ENCODE data around the gene FTH1. TPM values are rescaled to one million over a fixed set of nuclear protein-coding genes. Genes with fewer than 3 reads are reported as not detected.
"Not testable (repeated sequence)": the region's sequence is repeated elsewhere in the genome, so short reads cannot be mapped to it uniquely, and the experiment has no call there.

Gene FTH1
- total RNA-seq, 1 donor from 2014 or later: 3,020 TPM

DNA sequence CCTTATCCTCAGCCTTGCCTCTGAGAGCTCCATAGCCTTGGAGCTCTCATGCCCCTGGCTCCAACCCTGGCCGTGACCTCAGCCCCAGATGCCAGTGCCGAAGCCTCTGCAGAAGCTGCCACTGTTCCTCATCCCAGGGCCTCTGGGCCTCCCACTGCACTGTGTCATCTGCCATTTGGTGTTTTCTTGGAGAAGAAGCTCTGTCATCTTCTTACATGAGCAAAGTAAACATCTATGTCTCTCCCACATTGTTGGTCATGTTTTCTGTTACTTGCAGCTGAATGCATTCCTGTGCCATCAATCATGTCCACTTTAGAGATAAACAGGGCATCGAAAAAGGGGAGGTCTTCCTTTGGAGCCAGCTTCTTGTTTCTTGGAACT is 45.0 kb upstream of the FTH1 start:
- H3K4me3 Mint-ChIP-seq (ENCODE audit: unreplicated experiment): no peak overlapping the region
- H3K9me3 Mint-ChIP-seq (ENCODE audit: unreplicated experiment): no peaks in the 10 kb centered on the region
- no peak for DNase-seq (ENCODE audit: extremely low spot score, unreplicated experiment)

DNA sequence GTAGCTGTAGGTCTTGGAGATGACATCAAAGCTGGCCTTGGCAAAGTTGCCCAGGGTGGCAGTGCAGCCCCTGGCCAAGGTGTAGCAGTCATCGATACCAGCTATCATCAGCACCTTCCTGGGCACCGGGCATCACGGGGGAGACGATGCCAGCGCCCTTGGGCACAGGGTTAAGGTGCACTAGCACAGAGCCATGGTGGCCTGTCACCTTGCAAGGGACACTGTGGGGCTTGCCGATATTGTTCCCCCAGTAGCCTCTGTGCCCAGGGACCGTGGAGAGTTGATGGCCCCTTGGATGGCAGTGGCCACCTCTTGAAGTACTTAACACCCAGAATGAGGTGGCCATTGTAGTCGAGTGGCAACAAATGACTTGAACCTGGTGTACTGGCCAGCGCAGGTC is 44.4 kb upstream of the FTH1 start:
- H3K4me1 Mint-ChIP-seq (ENCODE audit: unreplicated experiment): peaks cover 21% of the 10 kb centered on the region
- no peak for DNase-seq (ENCODE audit: extremely low spot score, unreplicated experiment)
- H3K27ac Mint-ChIP-seq (ENCODE audit: unreplicated experiment): no peak overlapping the region
- no peaks in the 10 kb centered on the region for H3K27me3 Mint-ChIP-seq (ENCODE audit: unreplicated experiment)
- H3K36me3 Mint-ChIP-seq (ENCODE audit: unreplicated experiment): no peaks in the 10 kb centered on the region
- H3K4me3 Mint-ChIP-seq (ENCODE audit: unreplicated experiment): no peak overlapping the region
- no peaks in the 10 kb centered on the region for H3K9me3 Mint-ChIP-seq (ENCODE audit: unreplicated experiment)
- TF ChIP-seq, protein P1, sequence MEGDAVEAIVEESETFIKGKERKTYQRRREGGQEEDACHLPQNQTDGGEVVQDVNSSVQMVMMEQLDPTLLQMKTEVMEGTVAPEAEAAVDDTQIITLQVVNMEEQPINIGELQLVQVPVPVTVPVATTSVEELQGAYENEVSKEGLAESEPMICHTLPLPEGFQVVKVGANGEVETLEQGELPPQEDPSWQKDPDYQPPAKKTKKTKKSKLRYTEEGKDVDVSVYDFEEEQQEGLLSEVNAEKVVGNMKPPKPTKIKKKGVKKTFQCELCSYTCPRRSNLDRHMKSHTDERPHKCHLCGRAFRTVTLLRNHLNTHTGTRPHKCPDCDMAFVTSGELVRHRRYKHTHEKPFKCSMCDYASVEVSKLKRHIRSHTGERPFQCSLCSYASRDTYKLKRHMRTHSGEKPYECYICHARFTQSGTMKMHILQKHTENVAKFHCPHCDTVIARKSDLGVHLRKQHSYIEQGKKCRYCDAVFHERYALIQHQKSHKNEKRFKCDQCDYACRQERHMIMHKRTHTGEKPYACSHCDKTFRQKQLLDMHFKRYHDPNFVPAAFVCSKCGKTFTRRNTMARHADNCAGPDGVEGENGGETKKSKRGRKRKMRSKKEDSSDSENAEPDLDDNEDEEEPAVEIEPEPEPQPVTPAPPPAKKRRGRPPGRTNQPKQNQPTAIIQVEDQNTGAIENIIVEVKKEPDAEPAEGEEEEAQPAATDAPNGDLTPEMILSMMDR (IDR thresholded peaks at IDR 0.05): no peak

More for the DNA sequence above, 45.0 kb upstream of the FTH1 start:
- H3K36me3 Mint-ChIP-seq (ENCODE audit: unreplicated experiment): no peaks in the 10 kb centered on the region
- no peaks in the 10 kb centered on the region for H3K27me3 Mint-ChIP-seq (ENCODE audit: unreplicated experiment)
- no peak overlapping the region for H3K27ac Mint-ChIP-seq (ENCODE audit: unreplicated experiment)
- TF ChIP-seq, protein P1 (IDR thresholded peaks at IDR 0.05): no peak
- peaks cover 24% of the 10 kb centered on the region for H3K4me1 Mint-ChIP-seq (ENCODE audit: unreplicated experiment)

GRCh38 chr11:62010935-62011528 is 43.6 kb upstream of the FTH1 start:
- TF ChIP-seq, protein P1 (IDR thresholded peaks at IDR 0.05): no peak
- H3K27ac Mint-ChIP-seq (ENCODE audit: unreplicated experiment): no peak overlapping the region
- no peak for DNase-seq (ENCODE audit: extremely low spot score, unreplicated experiment)
- no peaks in the 10 kb centered on the region for H3K27me3 Mint-ChIP-seq (ENCODE audit: unreplicated experiment)
- no peaks in the 10 kb centered on the region for H3K36me3 Mint-ChIP-seq (ENCODE audit: unreplicated experiment)
- H3K4me3 Mint-ChIP-seq (ENCODE audit: unreplicated experiment): no peak overlapping the region
- no peaks in the 10 kb centered on the region for H3K9me3 Mint-ChIP-seq (ENCODE audit: unreplicated experiment)
- peaks cover 18% of the 10 kb centered on the region for H3K4me1 Mint-ChIP-seq (ENCODE audit: unreplicated experiment)

DNA sequence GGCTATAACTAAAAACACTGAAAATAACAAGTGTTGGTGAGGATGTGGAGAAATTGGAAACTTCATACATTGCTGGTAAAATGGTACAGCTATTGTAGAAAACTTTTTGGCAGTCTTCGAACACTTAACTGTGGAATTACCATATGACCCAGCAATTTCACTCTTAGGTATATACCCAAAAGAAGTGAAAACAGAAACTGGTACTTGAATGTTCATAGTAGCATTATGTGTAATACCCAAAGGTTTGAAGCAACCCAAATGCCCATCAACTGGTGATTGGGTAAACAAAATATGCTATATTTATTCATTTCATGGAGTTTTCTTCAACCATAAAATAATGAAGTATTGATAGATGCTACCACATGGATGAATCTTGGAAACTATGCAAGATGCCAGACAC is 40.8 kb upstream of the FTH1 start:
- H3K27me3 Mint-ChIP-seq (ENCODE audit: unreplicated experiment): no peaks in the 10 kb centered on the region
- no peaks in the 10 kb centered on the region for H3K9me3 Mint-ChIP-seq (ENCODE audit: unreplicated experiment)
- DNase-seq (ENCODE audit: extremely low spot score, unreplicated experiment): no peak

GRCh38 chr11:62004473-62004872 is 37.0 kb upstream of the FTH1 start:
- no peak for DNase-seq (ENCODE audit: extremely low spot score, unreplicated experiment)
- no peak overlapping the region for H3K4me3 Mint-ChIP-seq (ENCODE audit: unreplicated experiment)
- no peaks in the 10 kb centered on the region for H3K27me3 Mint-ChIP-seq (ENCODE audit: unreplicated experiment)
- peak overlapping the region; percentile 77 for H3K27ac Mint-ChIP-seq (ENCODE audit: unreplicated experiment)
- peaks cover 1% of the 10 kb centered on the region for H3K9me3 Mint-ChIP-seq (ENCODE audit: unreplicated experiment)
- TF ChIP-seq, protein P1 (IDR thresholded peaks at IDR 0.05): no peak
- H3K4me1 Mint-ChIP-seq (ENCODE audit: unreplicated experiment): peaks cover 14% of the 10 kb centered on the region
- peaks cover 1% of the 10 kb centered on the region for H3K36me3 Mint-ChIP-seq (ENCODE audit: unreplicated experiment)

More for the DNA sequence above, 40.8 kb upstream of the FTH1 start:
- TF ChIP-seq, protein P1 (IDR thresholded peaks at IDR 0.05): no peak
- Mint-ChIP-seq H3K4me1 (ENCODE audit: unreplicated experiment) (peaks cover 24% of the 10 kb centered on the region), H3K4me3 (ENCODE audit: unreplicated experiment) (no peak overlapping the region), H3K27ac (ENCODE audit: unreplicated experiment) (no peak overlapping the region), H3K36me3 (ENCODE audit: unreplicated experiment) (no peaks in the 10 kb centered on the region)

DNA sequence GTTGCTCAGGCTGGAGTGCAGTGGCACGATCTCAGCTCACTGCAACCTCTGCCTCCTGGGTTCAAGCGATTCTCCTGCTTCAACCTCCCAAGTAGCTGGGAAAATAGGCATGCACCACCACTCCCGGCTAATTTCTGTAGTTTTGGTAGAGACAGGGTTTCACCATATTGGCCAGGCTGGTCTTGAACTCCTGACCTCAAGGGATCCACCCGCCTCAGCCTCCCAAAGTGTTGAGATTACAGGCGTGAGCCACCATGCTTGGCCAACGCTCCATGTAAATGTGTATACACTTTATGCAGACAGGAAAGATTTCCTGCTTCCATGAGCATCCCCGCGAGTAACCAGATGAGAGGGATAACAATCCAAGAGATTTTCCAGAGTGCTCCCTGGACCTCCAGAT is 34.8 kb upstream of the FTH1 start:
- not testable (repeated sequence) for H3K27ac Mint-ChIP-seq (ENCODE audit: unreplicated experiment); H3K4me3 Mint-ChIP-seq (ENCODE audit: unreplicated experiment); H3K36me3 Mint-ChIP-seq (ENCODE audit: unreplicated experiment); H3K27me3 Mint-ChIP-seq (ENCODE audit: unreplicated experiment); H3K9me3 Mint-ChIP-seq (ENCODE audit: unreplicated experiment); DNase-seq (ENCODE audit: extremely low spot score, unreplicated experiment)
- H3K4me1 Mint-ChIP-seq (ENCODE audit: unreplicated experiment): peaks cover 14% of the 10 kb centered on the region
